ENCODE data around the gene NXPE4.
"Not testable (repeated sequence)": the region's sequence is repeated elsewhere in the genome, so short reads cannot be mapped to it uniquely, and the experiment has no call there.

Gene NXPE4

DNA sequence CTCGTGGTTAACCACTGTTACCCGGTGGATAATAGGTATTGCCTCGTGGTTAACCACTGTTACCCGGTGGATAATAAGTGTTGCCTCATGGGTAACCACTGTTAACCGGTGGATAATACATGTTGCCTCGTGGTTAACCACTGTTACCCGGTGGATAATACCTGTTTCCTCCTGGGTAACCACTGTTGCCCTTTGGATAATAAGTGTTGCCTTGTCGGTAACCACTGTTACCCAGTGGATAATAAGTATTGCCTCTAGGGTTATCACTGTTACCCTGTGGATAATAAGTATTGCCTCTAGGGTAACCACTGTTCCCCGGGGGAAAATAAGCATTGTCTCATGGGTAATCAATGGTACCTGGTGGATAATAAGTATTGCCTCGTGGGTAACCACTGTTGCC lies 15.0 kb upstream of the NXPE4 start:
- DNase-seq (ENCODE audit: low spot score), result no peak

DNA sequence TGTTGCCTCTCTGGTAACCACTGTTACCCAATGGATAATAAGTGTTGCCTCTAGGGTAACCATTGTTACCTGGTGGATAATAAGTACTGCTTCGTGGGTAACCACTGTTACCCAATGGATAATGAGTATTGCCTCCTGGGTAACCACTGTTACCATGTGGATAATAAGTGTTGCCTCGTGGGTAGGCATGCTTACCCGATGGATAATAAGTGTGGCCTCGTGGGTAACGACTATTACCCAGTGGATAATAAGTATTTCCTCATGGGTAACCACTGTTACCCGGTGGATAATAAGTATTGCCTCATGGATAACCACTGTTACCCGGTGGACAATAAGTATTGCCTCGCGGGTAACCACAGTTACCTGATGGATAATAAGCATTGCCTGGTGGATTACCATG lies 13.8 kb upstream of the NXPE4 start:
- DNase-seq (ENCODE audit: low spot score), result no peak

DNA sequence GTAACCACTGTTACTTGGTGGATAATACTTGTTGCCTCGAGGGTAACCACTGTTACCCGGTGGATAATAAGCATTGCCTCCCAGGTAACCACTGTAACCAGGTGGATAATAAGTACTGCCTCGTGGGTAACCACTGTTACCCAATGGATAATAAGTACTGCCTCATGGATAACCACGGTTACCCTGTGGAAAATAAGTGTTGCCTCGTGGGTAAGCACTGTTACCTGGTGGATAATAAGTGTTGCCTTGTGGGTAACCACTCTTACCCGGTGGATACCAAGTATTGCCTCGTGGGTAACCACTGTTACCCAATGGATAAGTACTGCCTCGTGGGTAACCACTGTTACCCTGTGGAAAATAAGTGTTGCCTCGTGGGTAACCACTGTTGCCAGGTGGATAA lies 13.0 kb upstream of the NXPE4 start:
- DNase-seq (ENCODE audit: low spot score), result not testable (repeated sequence)

DNA sequence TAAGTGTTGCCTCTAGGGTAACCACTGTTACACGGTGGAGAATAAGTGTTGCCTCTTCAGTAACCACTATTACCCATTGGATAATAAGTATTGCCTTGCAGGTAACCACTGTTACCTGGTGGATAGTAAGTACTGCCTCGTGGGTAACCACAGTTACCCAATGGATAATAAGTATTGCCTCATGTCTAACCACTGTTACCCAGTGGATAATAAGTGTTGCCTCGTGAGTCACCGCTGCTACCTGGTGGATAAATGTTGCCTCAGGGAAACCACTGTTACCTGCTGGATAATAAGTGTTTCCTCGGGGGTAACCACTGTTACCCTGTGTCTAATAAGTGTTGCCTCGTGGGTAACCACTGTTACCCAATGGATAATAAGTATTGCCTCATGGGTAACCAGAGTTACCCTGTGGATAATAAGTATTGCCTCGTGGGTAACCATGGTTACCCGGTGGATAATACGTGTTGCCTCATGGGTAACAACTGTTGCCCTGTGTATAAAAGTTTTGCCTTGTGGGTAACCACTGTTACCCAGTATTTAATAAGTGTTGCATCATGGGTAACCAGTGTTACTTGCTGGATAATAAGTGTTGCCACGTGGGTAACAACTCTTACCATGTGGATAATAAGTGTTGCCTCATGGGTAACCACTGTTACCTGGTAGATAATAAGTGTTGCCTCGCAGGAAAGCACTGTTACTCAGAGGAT lies 12.3 kb upstream of the NXPE4 start:
- DNase-seq (ENCODE audit: low spot score), result no peak

DNA sequence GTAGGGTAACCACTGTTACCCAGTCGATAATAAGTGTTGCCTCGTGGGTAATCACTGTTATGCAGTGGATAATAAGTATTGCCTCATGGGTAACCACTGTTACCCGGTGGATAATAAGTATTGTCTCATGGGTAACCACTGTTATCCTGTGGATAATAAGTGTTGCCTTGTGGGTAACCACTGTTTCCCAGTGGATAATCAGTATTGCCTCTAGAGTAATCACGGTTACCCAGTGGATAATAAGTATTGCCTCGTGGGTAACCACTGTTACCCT lies 11.2 kb upstream of the NXPE4 start:
- not testable (repeated sequence) for DNase-seq (ENCODE audit: low spot score)

DNA sequence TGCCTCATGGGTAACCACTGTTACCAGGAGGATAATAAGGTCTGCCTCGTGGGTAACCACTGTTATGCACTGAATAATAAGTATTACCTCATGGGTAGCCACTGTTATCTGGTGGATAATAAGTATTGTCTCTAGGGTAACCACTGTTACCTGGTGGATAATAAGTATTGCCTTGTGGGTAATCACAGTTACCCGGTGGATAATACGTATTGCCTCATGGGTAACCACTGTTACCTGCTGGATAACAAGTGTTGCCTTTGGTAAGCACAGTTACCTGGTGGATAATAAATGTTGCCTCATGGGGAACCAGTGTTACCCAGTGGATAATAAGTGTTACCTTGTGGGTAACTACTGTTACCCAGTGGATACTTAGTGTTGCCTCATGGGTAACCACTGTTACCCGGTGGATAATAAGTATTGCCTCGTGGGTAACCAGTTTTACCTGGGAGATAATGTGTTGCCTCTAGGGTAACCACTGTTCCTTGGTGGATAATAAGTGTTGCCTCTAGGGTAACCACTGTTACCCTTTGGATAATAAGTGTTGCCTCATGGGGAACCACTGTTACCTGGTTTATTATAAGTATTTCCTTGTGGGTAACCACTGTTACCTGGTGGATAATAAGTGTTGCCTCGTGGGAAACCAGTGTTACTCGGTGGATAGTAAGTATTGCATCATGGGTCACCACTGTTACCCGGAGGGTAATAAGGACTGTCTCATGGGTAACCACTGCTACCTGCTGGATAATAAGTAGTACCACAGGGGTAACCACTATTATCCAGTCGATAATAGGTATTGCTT lies 10.6 kb upstream of the NXPE4 start:
- no peak for DNase-seq (ENCODE audit: low spot score)

DNA sequence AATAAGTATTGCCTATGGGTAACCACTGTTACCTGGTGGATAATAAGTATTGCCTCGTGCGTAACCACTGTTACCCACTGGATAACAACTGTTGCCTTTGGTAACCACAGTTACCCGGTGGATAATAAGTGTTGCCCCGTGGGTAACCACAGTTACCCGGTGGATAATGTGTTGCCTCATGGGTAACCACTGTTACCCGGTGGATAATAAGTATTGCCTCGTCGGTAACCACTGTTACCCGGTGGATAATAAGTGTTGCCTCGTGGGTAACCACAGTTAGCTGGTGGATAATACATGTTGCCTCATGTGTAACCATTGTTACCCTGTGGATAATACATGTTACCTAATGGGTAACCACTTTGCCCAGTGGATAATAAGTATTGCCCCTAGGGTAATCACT lies 9.8 kb upstream of the NXPE4 start:
- no peak for DNase-seq (ENCODE audit: low spot score)

DNA sequence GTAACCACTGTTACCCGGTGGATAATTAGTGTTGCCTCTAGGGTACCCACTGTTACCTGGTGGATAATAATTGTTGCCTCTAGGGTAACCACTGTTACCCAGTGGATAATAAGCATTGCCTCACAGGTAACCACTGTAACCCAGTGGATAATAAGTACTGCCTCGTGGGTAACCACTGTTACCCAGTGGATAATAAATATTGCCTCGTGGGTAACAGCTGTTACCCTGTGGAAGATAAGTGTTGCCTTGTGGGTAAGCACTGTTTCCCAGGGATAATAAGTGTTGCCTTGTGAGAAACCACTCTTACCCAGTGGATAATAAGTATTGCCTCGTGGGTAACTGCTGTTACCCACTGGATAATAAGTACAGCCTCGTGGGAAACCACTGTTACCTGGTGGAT lies 9.3 kb upstream of the NXPE4 start:
- no peak for DNase-seq (ENCODE audit: low spot score)

DNA sequence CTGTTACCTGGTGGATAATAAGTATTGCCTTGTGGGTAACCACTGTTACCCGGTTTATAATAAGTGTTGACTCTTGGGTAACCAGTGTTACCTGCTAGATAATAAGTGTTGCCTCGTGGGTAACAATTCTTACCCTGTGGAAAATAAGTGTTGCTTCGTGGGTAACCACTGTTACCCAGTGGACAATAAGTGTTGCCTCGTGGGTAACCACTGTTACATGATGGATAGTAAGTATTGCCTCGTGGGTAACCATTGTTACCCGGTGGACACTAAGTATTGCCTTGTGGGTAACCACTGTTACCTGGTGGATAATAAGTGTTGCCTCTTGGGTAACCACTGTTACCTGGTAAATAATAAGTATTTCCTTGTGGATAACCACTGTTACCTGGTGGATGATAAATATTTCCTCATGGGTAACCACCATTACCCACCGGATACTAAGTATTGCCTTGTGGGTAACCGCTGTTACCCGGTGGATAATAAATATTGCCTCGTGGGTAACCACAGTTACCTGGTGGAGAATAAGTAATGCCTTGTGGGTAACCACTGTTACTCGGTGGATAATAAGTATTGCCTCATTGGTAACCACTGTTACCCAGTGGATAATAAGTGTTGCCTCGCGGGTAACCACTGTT lies 8.7 kb upstream of the NXPE4 start:
- no peak for DNase-seq (ENCODE audit: low spot score)

DNA sequence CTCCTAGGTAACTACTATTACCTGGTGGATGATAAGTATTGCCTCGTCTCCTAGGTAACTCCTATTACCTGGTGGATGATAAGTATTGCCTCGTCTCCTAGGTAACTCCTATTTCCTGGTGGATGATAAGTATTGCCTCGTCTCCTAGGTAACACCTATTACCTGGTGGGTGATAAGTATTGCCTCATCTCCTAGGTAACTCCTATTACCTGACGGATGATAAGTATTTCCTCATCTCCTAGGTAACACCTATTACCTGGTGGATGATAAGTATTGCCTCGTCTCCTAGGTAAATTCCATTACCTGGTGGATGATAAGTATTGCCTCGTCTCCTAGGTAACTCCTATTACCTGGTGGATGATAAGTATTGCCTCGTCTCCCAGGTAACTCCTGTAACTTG lies 7.6 kb upstream of the NXPE4 start:
- not testable (repeated sequence) for DNase-seq (ENCODE audit: low spot score)

DNA sequence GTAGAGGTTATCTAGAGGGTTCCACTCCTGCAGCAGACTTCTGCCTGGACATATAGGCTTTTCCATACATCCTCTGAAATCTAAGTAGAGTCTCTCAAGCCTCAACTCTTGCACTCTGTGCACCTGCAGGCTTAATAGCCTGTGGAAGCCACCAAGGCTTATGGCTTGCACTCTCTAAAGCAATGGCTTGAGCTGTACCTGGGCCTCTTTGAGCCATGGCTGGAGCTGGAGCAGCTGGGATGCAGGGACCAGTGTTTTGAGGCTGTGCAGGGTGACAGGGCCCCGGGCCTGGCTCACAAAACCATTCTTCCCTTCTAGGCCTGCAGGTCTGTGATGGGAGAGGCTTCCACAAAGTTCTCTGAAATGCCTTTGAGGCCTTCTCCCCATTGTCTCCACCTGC lies 2.9 kb upstream of the NXPE4 start:
- DNase-seq (ENCODE audit: low spot score), result no peak

DNA sequence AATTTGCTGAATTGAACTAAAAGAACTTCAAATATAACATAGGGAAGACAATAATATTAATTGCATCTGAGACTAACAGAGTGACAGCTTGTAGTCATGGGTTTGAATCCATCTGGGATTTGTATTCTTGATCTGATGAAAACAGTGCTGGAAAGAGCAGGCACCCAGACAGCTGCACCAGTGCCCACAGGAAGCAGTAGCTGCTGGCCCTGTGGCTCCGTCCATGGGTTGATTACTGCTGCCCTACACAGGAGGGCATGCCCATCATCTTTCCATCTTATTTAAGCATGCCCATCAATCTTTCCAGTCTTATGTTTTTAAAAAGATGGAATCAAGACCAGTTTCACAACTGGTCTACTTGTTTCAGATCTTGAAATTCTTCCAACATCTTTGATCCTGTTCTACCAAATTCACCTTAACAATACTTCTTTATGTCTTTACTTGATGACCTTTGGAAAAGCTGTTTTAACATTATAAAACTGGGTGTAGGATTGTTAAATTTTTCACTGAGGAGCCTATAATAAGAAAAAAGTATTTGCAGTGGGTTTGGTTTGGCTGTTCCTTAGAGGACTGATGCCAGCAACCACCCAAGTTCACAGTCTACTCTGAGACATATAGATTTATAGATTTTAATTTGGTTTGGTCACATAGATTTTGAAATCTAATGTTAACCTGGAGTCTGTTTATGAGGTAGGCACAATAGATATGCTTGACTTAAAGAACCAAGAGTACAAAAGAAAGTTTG lies 761 bp upstream of the NXPE4 start:
- DNase-seq (ENCODE audit: low spot score), result no peak

DNA sequence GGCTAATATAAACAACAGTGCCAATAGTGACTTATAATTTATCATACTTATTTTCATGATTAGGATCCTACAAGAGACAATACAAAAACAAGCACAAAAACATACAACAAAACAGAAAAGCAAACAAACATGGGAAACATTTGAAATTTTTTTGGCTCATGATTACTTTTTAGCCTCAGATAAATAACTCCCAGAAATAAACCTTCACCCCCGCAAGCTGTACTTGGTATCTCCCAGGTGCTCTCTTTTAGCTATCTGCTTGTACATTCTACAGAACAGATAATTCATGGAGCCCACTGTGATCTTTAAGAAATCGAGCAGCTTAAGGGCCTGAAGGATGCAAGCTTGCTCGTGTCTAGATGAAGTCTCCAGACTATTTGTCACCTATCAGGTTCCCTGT lies 883 bp downstream of the NXPE4 start:
- no peak for DNase-seq (ENCODE audit: low spot score)

DNA sequence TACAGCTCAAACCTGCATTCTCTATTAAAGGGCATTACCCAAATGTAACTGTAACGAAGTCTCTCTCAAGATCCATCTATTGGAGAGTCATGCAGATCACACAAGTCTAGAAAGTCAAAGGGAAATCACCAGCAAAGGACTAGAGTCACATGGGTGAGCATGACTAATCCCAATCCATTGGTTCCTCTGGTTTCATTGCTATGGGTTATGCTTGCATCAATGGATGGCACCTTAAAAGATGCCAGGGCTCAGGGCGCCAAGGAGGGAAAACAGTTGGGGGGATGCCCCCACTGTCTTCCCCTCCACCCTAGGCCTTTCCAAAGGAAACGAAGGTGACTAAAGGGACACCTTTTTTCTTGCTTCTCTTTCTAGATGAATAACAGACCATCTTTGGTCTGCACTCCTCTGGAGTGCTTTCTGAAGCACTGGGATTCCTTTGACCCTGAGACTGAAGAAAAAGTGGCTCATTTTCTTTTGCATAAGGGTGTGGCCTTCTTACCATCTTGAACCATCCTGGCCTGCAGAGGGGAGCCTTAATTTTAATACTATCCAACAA lies 8.1 kb downstream of the NXPE4 start:
- no peak for DNase-seq (ENCODE audit: low spot score)

DNA sequence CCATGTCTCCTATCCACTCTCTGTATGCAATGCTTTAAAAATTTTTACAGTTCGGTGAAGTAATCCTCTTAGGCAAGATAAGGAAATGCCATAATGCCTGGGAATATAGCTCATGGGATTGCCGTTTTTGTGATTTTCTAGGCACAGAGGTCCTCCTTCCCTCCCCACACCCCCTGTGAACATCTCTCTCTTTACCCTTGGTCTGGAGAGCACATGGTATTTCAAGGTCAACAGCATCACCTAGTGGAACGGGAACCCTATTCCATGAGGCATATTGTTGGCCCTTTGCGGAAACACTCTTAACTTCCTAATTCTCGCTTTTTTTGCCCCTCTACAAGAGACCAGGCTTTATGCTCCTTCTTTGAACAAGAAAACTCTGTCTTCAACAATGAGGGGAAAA lies 8.8 kb downstream of the NXPE4 start:
- no peak for DNase-seq (ENCODE audit: low spot score)

DNA sequence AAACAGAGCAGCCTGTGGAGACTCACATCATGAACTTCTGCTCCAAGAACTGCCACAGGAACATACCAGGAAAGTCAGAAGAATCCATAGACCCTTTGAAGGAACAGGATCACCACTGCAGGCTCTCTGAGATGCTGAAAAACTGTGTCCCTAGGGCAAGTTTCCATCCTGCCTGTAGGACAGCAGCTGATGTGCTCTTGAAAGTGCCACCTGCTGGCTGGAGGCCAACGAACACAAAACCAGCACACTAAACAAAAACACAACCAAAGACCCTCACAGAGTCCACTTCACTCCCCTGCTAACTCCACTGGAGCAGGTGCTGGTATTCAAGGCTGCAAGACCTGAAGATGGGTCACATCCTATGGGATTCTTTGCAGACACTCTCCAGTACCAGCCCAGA lies 23.9 kb downstream of the NXPE4 start:
- no peak for DNase-seq (ENCODE audit: low spot score)

DNA sequence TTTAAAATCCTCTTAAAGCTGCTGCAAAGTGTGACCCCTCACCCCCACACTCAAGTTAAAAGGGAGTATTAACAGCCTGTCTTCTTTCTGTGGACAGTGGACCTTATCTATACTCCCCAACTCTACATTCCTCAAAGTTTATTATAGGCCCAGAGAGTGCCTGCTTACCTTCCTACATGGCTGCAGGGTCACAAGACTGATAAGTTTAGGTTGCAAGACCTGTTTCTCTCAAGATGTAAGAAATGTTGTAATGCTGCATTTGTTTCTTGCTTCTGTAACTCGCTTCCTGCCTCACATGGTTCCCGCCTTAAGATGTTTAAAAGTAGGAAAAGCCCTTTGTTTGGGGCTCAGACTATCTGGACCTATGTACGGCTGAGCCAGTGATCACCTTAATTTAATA lies 25.8 kb downstream of the NXPE4 start:
- DNase-seq (ENCODE audit: low spot score), result no peak

DNA sequence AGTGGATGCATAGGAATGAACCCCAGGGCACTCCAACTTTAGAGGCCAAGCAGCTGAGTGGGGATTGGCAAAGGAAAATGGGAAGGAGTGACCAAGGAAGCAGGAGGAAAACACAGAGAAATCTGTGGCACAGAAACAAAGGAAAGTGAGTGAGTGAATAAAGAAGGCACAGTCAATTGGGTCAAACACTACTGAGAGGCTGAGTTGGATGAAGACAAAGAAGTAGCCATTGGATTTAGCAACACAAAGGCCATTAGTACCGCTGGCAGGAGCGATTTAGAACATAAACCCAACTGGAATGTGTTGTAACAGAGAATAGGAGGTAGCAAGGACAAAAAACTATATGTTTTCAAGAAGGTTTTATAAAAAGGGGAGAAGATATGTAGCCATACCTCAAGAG lies 29.3 kb downstream of the NXPE4 start:
- no peak for DNase-seq (ENCODE audit: low spot score)

DNA sequence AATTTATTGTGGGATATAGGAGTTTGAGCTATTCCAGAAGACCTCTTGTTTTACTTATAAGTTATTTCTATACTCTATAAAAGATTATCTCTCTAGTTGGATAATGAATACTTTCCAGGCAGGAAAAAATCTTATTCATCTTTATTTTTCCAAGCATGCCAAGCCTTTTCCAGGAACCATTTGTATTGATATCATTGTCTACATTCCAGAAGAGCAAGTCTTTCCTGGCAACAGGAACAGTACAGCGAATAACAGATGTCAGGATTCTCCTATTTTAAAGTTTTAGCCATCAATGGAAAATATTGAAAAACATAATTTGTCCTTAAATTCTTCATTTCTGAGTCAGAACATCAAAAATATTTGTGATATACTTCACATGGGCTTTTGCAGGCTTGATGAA lies 30.8 kb downstream of the NXPE4 start:
- no peak for DNase-seq (ENCODE audit: low spot score)

DNA sequence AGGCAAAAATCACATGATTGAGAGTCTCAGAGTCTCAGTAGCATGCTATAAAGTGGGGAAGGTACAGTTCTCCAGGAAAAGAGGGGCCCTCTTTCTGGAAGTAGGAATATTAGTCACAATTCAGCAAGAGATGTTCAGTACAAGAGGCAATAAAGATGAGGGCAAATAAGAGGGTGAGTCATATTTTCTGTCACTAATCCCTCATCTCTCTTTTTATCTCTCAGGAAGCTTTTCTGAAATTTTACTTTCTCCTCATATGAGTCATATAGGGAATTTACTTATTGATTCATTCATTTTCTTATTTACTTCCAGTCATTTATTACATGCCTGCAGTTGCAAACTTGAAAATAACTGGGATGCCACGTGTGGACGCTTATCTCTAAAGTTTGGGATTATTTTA lies 32.5 kb downstream of the NXPE4 start:
- DNase-seq (ENCODE audit: low spot score), result no peak

DNA sequence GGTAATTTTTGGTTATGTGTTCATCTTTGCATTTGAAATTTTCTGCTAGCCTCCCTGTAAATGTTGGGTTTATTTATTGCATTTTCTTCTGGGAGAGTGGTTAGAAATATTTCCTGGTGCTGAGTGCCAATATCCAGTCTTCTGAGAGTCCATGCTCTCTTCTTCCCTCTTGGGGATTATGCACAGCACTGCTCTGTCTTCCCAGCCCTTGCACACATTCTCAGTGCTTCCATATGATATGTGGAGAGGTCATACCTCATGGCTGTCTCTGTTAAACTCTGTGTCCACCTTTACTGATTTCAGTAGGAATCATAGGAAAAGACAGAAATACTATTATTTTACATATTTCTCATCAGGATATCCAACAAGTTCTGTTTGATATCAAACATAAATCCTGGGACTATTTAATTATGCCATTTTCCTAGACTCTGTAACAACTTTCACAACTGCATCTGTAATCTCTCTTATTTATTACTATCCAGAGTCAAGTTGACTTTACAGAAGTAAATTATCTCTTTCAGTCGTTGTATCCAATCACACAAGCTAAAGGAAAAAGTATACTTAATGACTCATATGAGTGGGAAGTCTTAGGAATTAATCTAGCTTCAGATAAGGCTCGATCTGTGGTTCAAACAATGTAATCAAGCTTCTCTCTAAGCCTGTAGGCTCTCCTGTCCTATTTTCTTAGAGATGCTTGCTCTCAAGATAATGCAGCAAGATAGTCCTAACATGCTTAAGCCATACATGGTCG lies 33.2 kb downstream of the NXPE4 start:
- DNase-seq (ENCODE audit: low spot score), result no peak
